Body of pancreas (tissue), 4 donors: Measurements from ENCODE around the gene CSNK1G1.

Experiments used
- CTCF ChIP-seq, 7 experiments: fragments of 450-650 bp in 4 of 7; fragments of 200-600 bp in 3 of 7; sonication (generic) in 3 of 7; IDR thresholded peaks; one replicate each; pipeline ENCODE4 v1.5.1; 2016 to 2019; ENCODE audit warnings: antibody characterized with exemption in 7 of 7
- POLR2A ChIP-seq, 3 donors: fragments of 450-650 bp; IDR thresholded peaks; one replicate each; pipeline ENCODE4 v1.6.1; 2016; ENCODE audit warnings: antibody characterized with exemption in 3 of 3, mild to moderate bottlenecking in 2 of 3

GRCh38 chr15:64222573-64223366 lies 133.2 kb downstream of the CSNK1G1 start:
- no peak for TF ChIP-seq CTCF (IDR thresholded peaks at IDR 0.05)
- no peak for TF ChIP-seq POLR2A (IDR thresholded peaks at IDR 0.05)
